ENCODE data around the gene EMD. TPM values are rescaled to one million over a fixed set of nuclear protein-coding genes. Genes with fewer than 3 reads are reported as not detected.

EMD gene
- total and polyA plus RNA-seq, 2 donors (not counting 1 experiment from before 2014, with no cell fraction given) = 26.4 to 72.1 TPM

DNA sequence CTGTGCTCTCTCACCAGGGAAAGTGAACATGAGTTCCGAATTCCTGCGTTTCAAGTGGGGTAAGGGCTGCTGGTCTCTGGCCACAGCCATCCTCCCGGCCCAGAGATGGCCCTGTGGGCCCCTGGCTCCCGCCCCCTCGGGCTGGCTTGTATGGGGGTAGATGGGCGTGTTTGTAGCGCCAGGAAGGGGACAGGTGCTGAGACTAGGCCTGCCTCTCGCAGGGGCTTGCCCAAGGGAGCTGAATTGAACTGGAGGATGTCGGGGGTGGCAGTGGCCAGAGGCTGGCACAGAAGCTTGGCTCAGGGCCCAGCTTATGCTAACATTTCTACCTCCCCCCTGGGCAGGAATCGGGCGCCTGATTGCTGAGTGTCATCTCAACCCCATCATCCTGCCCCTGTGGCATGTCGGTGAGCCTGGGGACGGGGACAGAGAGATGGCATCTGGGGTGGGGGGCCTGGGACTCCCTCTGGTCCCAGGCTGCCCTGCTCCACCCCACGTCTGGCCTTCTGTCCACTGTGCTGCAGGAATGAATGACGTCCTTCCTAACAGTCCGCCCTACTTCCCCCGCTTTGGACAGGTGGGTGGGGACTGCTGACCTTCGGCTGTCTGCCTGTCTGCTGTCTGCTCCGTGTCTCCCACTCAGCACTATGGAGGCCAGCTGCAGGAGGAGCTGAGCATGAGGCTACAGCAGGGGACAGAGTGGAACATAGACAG, 40.8 kb downstream of the EMD start:
- no peaks in the 10 kb centered on the region for H3K9me3 ChIP-seq (ENCODE audit: control insufficient read depth, insufficient read depth, low read depth, low read length)
- H3K27ac ChIP-seq (ENCODE audit: insufficient read depth, low read length) = no peak overlapping the region
- H3K79me2 ChIP-seq (ENCODE audit: control insufficient read depth, insufficient read depth, low read length) = no peaks in the 10 kb centered on the region
- no peaks in the 10 kb centered on the region for H3K27me3 ChIP-seq (ENCODE audit: control insufficient read depth, insufficient read depth, low read length)
- H3K4me1 ChIP-seq (ENCODE audit: control insufficient read depth, extremely low read depth, insufficient read depth, low read length) = no peaks in the 10 kb centered on the region
- no peak overlapping the region for H3K9ac ChIP-seq (ENCODE audit: insufficient read depth, low read length)
- no peak for DNase-seq (ENCODE audit: low read depth in 2 of 2)
- H3K4me2 ChIP-seq (ENCODE audit: extremely low read depth, insufficient read depth, low read length) = no peak overlapping the region
- H4K20me1 ChIP-seq (ENCODE audit: control insufficient read depth, extremely low read depth, insufficient read depth, low read length) = no peaks in the 10 kb centered on the region
- H2AFZ ChIP-seq (ENCODE audit: low read length) = no peak overlapping the region
- no peak overlapping the region for H3K4me3 ChIP-seq (replicated peaks in 1 of 4; ENCODE audit: control extremely low read depth in 1 of 4, insufficient read depth in 1 of 4, low read depth in 3 of 4, low read length in 4 of 4)
- TF ChIP-seq EZH2 (IDR thresholded peaks at IDR 0.05; ENCODE audit: low read length, missing control alignments) (no peak), CTCF (conservative IDR thresholded peaks at IDR 0.05 in 1 of 2, IDR thresholded peaks at IDR 0.05 in 1 of 2; ENCODE audit: low read depth in 1 of 2, low read length in 2 of 2) (no peak)
- H3K36me3 ChIP-seq (ENCODE audit: control insufficient read depth, insufficient read depth, low read length) = peaks cover 2% of the 10 kb centered on the region

- peaks cover 2% of the 10 kb centered on the region for H3K36me3 ChIP-seq (ENCODE audit: control insufficient read depth, insufficient read depth, low read length)
- TF ChIP-seq EZH2 (IDR thresholded peaks at IDR 0.05; ENCODE audit: low read length, missing control alignments) (no peak), CTCF (conservative IDR thresholded peaks at IDR 0.05 in 1 of 2, IDR thresholded peaks at IDR 0.05 in 1 of 2; ENCODE audit: low read depth in 1 of 2, low read length in 2 of 2) (no peak)
- H3K9me3 ChIP-seq (ENCODE audit: control insufficient read depth, insufficient read depth, low read depth, low read length) = no peaks in the 10 kb centered on the region
- H3K4me3 ChIP-seq (replicated peaks in 1 of 4; ENCODE audit: control extremely low read depth in 1 of 4, insufficient read depth in 1 of 4, low read depth in 3 of 4, low read length in 4 of 4) = no peak overlapping the region
- no peak overlapping the region for H3K4me2 ChIP-seq (ENCODE audit: extremely low read depth, insufficient read depth, low read length)
- H3K9ac ChIP-seq (ENCODE audit: insufficient read depth, low read length) = no peak overlapping the region
- no peaks in the 10 kb centered on the region for H4K20me1 ChIP-seq (ENCODE audit: control insufficient read depth, extremely low read depth, insufficient read depth, low read length)
- no peaks in the 10 kb centered on the region for H3K79me2 ChIP-seq (ENCODE audit: control insufficient read depth, insufficient read depth, low read length)
- no peak overlapping the region for H2AFZ ChIP-seq (ENCODE audit: low read length)
- no peaks in the 10 kb centered on the region for H3K4me1 ChIP-seq (ENCODE audit: control insufficient read depth, extremely low read depth, insufficient read depth, low read length)
- no peak overlapping the region for H3K27ac ChIP-seq (ENCODE audit: insufficient read depth, low read length)
- no peak for DNase-seq (ENCODE audit: low read depth in 2 of 2)
- no peaks in the 10 kb centered on the region for H3K27me3 ChIP-seq (ENCODE audit: control insufficient read depth, insufficient read depth, low read length)
These were observed 41.3 kb downstream of the EMD start for GRCh38 chrX:154420402-154420756.

- Histone ChIP-seq H3K27ac (ENCODE audit: insufficient read depth, low read length) (no peak overlapping the region), H3K9ac (ENCODE audit: insufficient read depth, low read length) (no peak overlapping the region), H3K4me2 (ENCODE audit: extremely low read depth, insufficient read depth, low read length) (no peak overlapping the region), H3K4me3 (replicated peaks in 1 of 4; ENCODE audit: control extremely low read depth in 1 of 4, insufficient read depth in 1 of 4, low read depth in 3 of 4, low read length in 4 of 4) (no peak overlapping the region), H3K9me3 (ENCODE audit: control insufficient read depth, insufficient read depth, low read depth, low read length) (no peaks in the 10 kb centered on the region), H4K20me1 (ENCODE audit: control insufficient read depth, extremely low read depth, insufficient read depth, low read length) (no peaks in the 10 kb centered on the region), H3K4me1 (ENCODE audit: control insufficient read depth, extremely low read depth, insufficient read depth, low read length) (no peaks in the 10 kb centered on the region), H2AFZ (ENCODE audit: low read length) (no peak overlapping the region), H3K36me3 (ENCODE audit: control insufficient read depth, insufficient read depth, low read length) (no peaks in the 10 kb centered on the region), H3K79me2 (ENCODE audit: control insufficient read depth, insufficient read depth, low read length) (peaks cover 14% of the 10 kb centered on the region), H3K27me3 (ENCODE audit: control insufficient read depth, insufficient read depth, low read length) (no peaks in the 10 kb centered on the region)
- TF ChIP-seq CTCF (conservative IDR thresholded peaks at IDR 0.05 in 1 of 2, IDR thresholded peaks at IDR 0.05 in 1 of 2; ENCODE audit: low read depth in 1 of 2, low read length in 2 of 2) = no peak
- TF ChIP-seq EZH2 (IDR thresholded peaks at IDR 0.05; ENCODE audit: low read length, missing control alignments) = no peak
- DNase-seq (ENCODE audit: low read depth in 2 of 2) = no peak
These were observed 48.0 kb downstream of the EMD start for GRCh38 chrX:154426916-154427770.

Measured in fibroblast of lung (primary cell).